Stimulated activated naive CD8-positive, alpha-beta T cell treated with anti-CD3 and anti-CD28 coated beads, Interleukin-15, Interleukin-2, amounts not matched to agents 100 ng/mL and 50 ng/mL, for 24 hours (primary cell): ENCODE results near the gene BLM.
"Not testable (repeated sequence)": the region's sequence is repeated elsewhere in the genome, so short reads cannot be mapped to it uniquely, and the experiment has no call there.

Source experiments
- H3K27ac Mint-ChIP-seq: one replicate; pipeline ENCODE4 v1.8.0; 2021; ENCODE audit warnings: mild to moderate bottlenecking, mixed read lengths
- H3K27me3 Mint-ChIP-seq: one replicate; pipeline ENCODE4 v1.8.0; 2021; ENCODE audit warnings: mixed read lengths
- H3K36me3 Mint-ChIP-seq: one replicate; pipeline ENCODE4 v1.8.0; 2021; ENCODE audit warnings: low read depth, mixed read lengths
- H3K4me1 Mint-ChIP-seq: one replicate; pipeline ENCODE4 v1.8.0; 2021; ENCODE audit warnings: low read depth, mixed read lengths
- H3K4me3 Mint-ChIP-seq: one replicate; pipeline ENCODE4 v1.8.0; 2021; ENCODE audit warnings: mild to moderate bottlenecking, mixed read lengths
- H3K9me3 Mint-ChIP-seq: one replicate; pipeline ENCODE4 v1.8.0; 2021; ENCODE audit warnings: mixed read lengths

Gene BLM

GRCh38 chr15:90825115-90825899 is 108.2 kb downstream of the BLM start:
- H3K27me3 Mint-ChIP-seq, H3K36me3 Mint-ChIP-seq, H3K4me3 Mint-ChIP-seq, H3K27ac Mint-ChIP-seq, H3K9me3 Mint-ChIP-seq: not testable (repeated sequence)
- H3K4me1 Mint-ChIP-seq: peaks cover 16% of the 10 kb centered on the region

- not testable (repeated sequence) for H3K27ac Mint-ChIP-seq, H3K4me3 Mint-ChIP-seq, H3K9me3 Mint-ChIP-seq, H3K36me3 Mint-ChIP-seq, H3K27me3 Mint-ChIP-seq
- peaks cover 27% of the 10 kb centered on the region for H3K4me1 Mint-ChIP-seq
Measured at GRCh38 chr15:90826206-90826885, 109.2 kb downstream of the BLM start.

- Mint-ChIP-seq H3K27me3 (no peaks in the 10 kb centered on the region), H3K4me1 (peaks cover 29% of the 10 kb centered on the region), H3K9me3 (no peaks in the 10 kb centered on the region), H3K4me3 (no peak overlapping the region), H3K36me3 (no peaks in the 10 kb centered on the region), H3K27ac (no peak overlapping the region)
Measured at GRCh38 chr15:90826886-90827435, 109.8 kb downstream of the BLM start.

- peaks cover 32% of the 10 kb centered on the region for H3K4me1 Mint-ChIP-seq
- no peaks in the 10 kb centered on the region for H3K36me3 Mint-ChIP-seq
- no peak overlapping the region for H3K27ac Mint-ChIP-seq
- H3K4me3 Mint-ChIP-seq: no peak overlapping the region
- H3K9me3 Mint-ChIP-seq: no peaks in the 10 kb centered on the region
- H3K27me3 Mint-ChIP-seq: no peaks in the 10 kb centered on the region
Measured at GRCh38 chr15:90828111-90828510, 111.0 kb downstream of the BLM start.

- peak overlapping the region; percentile 66 for H3K4me3 Mint-ChIP-seq
- peak overlapping the region; percentile 95 for H3K27ac Mint-ChIP-seq
- peaks cover 39% of the 10 kb centered on the region for H3K4me1 Mint-ChIP-seq
- H3K27me3 Mint-ChIP-seq: no peaks in the 10 kb centered on the region
- no peaks in the 10 kb centered on the region for H3K9me3 Mint-ChIP-seq
- no peaks in the 10 kb centered on the region for H3K36me3 Mint-ChIP-seq
Measured at GRCh38 chr15:90829126-90829525, 112.0 kb downstream of the BLM start.

- Mint-ChIP-seq H3K4me3 (peak overlapping the region; percentile 66), H3K9me3 (no peaks in the 10 kb centered on the region), H3K4me1 (peaks cover 40% of the 10 kb centered on the region), H3K27ac (peak overlapping the region; percentile 95), H3K36me3 (no peaks in the 10 kb centered on the region), H3K27me3 (no peaks in the 10 kb centered on the region)
Measured at GRCh38 chr15:90829942-90830440, 112.8 kb downstream of the BLM start.

DNA sequence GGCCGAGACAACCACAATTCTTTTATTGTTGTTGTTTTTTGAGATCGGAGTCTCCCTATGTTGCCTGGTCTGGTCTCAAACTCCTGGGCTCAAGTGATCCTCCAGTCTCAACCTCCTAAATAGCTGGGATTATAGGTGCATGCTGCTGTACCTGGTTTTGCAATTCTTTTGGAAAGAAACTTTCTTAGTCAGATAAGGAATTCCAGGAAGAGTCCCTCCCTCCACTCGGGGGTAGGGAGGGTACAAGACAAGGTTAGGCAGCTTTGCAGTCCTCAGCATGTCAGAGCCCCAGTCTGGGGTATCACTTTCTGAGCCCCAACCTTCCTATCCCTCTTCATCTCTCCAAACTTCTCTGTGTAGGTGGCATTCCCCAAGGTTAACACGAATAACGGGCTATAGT is 117.5 kb downstream of the BLM start:
- Mint-ChIP-seq H3K27ac (peak overlapping the region; percentile 71), H3K27me3 (no peaks in the 10 kb centered on the region), H3K4me1 (peaks cover 75% of the 10 kb centered on the region), H3K4me3 (no peak overlapping the region), H3K36me3 (no peaks in the 10 kb centered on the region), H3K9me3 (no peaks in the 10 kb centered on the region)

- H3K4me1 Mint-ChIP-seq: peaks cover 67% of the 10 kb centered on the region
- no peak overlapping the region for H3K4me3 Mint-ChIP-seq
- peak overlapping the region; percentile 97 for H3K27ac Mint-ChIP-seq
- no peaks in the 10 kb centered on the region for H3K27me3 Mint-ChIP-seq
- H3K9me3 Mint-ChIP-seq: no peaks in the 10 kb centered on the region
- no peaks in the 10 kb centered on the region for H3K36me3 Mint-ChIP-seq
Measured at GRCh38 chr15:90836296-90836871, 119.2 kb downstream of the BLM start.

GRCh38 chr15:90837094-90837493 is 119.9 kb downstream of the BLM start:
- Mint-ChIP-seq H3K4me3 (peak overlapping the region; percentile 72), H3K4me1 (peaks cover 64% of the 10 kb centered on the region), H3K27ac (peak overlapping the region; percentile 97), H3K9me3 (no peaks in the 10 kb centered on the region), H3K36me3 (no peaks in the 10 kb centered on the region), H3K27me3 (no peaks in the 10 kb centered on the region)

DNA sequence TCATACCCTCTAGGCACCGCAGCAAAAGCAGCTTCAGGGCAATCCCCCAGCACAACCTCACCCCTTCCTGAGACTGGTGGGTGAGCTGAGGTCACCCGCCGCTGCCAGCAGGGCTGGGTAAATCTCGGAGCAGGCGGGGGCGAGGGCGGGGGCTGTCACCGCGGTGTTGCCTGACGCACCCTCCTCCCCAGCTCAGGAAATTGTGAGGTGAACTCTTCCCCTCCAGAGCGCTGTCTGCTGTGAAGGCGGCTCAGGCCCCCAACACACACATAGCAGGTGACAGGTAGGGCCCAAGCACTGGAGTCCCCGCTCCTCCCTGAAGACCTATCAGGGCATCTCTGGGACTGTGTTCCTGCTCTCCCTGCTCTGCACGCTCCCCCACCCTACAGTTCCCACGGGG is 121.0 kb downstream of the BLM start:
- Mint-ChIP-seq H3K27me3 (no peaks in the 10 kb centered on the region), H3K4me1 (peaks cover 61% of the 10 kb centered on the region), H3K36me3 (no peaks in the 10 kb centered on the region), H3K9me3 (no peaks in the 10 kb centered on the region), H3K27ac (peak overlapping the region; percentile 97), H3K4me3 (peak overlapping the region; percentile 72)

GRCh38 chr15:90838544-90838943 is 121.4 kb downstream of the BLM start:
- Mint-ChIP-seq H3K27me3 (no peaks in the 10 kb centered on the region), H3K27ac (peak overlapping the region; percentile 97), H3K9me3 (no peaks in the 10 kb centered on the region), H3K4me1 (peaks cover 58% of the 10 kb centered on the region), H3K36me3 (no peaks in the 10 kb centered on the region), H3K4me3 (peak overlapping the region; percentile 72)

DNA sequence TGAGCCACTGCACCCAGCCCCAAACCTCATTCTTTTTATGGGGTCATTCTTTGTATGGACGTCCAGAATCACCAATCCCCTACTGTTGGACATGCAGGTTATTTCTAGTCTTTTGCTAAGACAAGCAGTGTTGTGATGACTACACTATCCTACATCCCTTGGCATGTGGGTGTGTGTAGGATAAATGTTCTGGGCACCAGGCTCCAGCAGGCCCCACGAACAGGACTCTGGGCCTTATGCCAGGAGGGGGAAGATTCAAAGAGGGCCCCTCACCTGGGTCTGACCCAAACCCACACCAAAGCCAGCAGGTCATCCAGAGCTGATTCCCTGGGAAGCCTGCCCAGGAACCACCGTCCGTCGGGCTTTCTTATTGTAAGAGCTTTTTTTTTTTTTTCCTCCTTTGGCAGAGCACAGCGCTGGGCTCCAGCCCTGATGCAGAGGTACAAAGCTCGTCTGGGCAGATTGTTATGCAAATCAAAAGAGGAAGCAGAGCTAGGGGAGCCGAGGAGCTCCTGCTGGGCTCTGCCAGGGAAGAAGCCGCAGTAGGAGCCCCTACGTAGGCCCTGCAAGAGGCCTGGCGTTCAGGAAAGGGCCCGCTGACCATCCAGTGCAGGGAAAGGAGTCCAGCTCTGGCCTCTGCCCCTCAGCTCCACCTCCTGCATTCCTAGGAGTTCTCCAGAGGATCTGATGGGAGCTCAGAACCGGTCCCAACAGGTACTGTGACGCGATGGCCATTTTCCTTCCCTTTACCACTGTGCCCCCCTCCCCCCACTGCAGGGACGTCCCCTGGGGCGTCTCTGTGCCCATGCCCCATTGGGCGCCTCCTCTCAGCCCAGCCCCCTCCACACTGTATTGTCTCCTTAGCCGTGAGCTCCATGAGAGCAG is 122.3 kb downstream of the BLM start:
- peaks cover 54% of the 10 kb centered on the region for H3K4me1 Mint-ChIP-seq

GRCh38 chr15:90840157-90840855 is 123.2 kb downstream of the BLM start:
- no peaks in the 10 kb centered on the region for H3K9me3 Mint-ChIP-seq
- peak overlapping the region; percentile 76 for H3K27ac Mint-ChIP-seq
- peaks cover 54% of the 10 kb centered on the region for H3K4me1 Mint-ChIP-seq
- no peaks in the 10 kb centered on the region for H3K36me3 Mint-ChIP-seq
- peak overlapping the region; percentile 72 for H3K4me3 Mint-ChIP-seq
- H3K27me3 Mint-ChIP-seq: no peaks in the 10 kb centered on the region

More for the DNA sequence above, 122.3 kb downstream of the BLM start:
- Mint-ChIP-seq H3K27me3 (no peaks in the 10 kb centered on the region), H3K27ac (peak overlapping the region; percentile 97), H3K9me3 (no peaks in the 10 kb centered on the region), H3K36me3 (no peaks in the 10 kb centered on the region), H3K4me3 (peak overlapping the region; percentile 72)

DNA sequence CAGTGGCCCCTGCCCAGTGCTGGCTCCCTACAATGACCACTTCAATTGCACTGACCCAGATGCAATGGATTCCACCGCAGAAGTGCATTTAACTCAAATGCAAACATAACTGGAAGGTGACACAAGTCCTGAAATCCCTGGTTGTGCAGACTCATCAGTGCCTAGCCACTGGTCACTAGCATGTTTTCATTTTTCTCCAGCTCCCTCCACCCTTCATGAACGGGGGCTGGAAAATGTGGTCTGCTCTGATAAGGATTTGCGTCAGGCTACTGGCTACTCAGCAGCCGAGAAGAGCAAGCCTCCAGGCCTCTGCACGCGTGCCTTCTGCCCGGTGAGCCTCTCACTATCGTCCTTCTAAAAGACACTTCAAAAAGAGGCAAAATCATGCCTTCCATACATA is 123.8 kb downstream of the BLM start:
- Mint-ChIP-seq H3K27ac (no peak overlapping the region), H3K4me1 (peaks cover 56% of the 10 kb centered on the region), H3K9me3 (no peaks in the 10 kb centered on the region), H3K27me3 (no peaks in the 10 kb centered on the region), H3K36me3 (no peaks in the 10 kb centered on the region), H3K4me3 (no peak overlapping the region)
